ENCODE results near the gene HOXA13. TPM values are rescaled to one million over a fixed set of nuclear protein-coding genes. Genes with fewer than 3 reads are reported as not detected.
A peak's percentile ranks its signal among the peaks of the same experiment; 100 is the strongest.

Gene HOXA13
- total RNA-seq, 1 donor: not detected

DNA sequence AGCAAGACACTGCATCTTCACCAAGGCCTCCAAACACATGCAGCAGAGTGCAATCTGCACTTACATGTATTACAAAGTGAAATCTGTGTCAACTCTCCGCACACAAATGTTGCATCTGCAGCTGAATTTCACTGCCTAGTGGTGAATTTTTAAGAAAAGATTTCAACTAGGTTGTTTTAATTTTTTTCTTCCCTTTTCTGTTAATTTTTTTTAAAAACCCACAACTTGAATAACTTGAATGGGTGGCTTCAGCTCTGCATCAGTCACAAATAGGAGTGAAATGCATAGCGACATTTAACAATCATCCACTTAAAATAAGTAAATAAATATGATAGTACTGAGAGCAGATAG, 5.9 kb downstream of the HOXA13 start:
- peak in 2 of 3 donors; percentile 21 to 35 for DNase-seq (ENCODE audit: low read depth in 2 of 3, low spot score in 2 of 3)

GRCh38 chr7:27193335-27194001, 6.4 kb downstream of the HOXA13 start:
- peak in 2 of 3 donors; percentile 4 to 22 for DNase-seq (ENCODE audit: low read depth in 2 of 3, low spot score in 2 of 3)

- peak in 2 of 3 donors; percentile 73 to 81 for DNase-seq (ENCODE audit: low read depth in 2 of 3, low spot score in 2 of 3)
Measured at GRCh38 chr7:27192546-27193334, 7.2 kb downstream of the HOXA13 start.

DNA sequence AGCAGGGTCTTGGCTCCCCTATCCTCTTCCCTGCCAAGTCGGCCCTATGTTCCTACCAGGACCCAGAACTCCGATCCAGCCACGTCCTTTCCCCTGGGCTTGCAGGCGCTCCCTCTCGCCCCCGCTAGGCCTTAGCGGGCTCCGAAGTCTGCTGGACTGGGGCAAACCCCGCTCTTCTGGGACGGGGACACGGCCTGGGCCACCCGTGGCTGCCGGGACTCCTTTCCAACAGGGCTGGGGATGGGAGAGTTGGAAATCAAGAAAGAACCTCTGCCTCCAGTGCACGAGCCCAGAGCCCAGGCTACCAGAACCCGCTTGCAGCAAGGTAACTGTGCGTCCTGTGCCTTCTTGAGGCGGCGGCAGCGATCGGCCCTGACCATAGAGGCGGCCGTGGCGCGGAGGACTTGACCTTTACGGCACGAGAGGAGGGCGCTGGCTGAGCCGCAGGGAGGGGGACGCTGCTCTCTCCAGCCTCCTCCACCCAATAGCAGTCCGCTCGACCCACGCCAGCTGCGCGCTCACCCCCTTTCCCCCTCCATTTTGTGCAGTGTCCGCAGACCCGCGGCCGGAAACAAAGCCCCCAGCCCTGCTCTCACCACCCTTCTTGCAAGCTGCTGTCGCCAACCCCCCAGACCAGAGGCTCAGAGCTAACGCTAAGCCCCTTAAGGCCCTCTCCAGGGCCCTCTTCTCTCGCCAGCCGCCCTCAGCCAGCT, 7.9 kb downstream of the HOXA13 start:
- DNase-seq (ENCODE audit: low read depth in 2 of 3, low spot score in 2 of 3): no peak

- DNase-seq (ENCODE audit: low read depth in 2 of 3, low spot score in 2 of 3): no peak
Measured at GRCh38 chr7:27191161-27191731, 8.6 kb downstream of the HOXA13 start.

DNA sequence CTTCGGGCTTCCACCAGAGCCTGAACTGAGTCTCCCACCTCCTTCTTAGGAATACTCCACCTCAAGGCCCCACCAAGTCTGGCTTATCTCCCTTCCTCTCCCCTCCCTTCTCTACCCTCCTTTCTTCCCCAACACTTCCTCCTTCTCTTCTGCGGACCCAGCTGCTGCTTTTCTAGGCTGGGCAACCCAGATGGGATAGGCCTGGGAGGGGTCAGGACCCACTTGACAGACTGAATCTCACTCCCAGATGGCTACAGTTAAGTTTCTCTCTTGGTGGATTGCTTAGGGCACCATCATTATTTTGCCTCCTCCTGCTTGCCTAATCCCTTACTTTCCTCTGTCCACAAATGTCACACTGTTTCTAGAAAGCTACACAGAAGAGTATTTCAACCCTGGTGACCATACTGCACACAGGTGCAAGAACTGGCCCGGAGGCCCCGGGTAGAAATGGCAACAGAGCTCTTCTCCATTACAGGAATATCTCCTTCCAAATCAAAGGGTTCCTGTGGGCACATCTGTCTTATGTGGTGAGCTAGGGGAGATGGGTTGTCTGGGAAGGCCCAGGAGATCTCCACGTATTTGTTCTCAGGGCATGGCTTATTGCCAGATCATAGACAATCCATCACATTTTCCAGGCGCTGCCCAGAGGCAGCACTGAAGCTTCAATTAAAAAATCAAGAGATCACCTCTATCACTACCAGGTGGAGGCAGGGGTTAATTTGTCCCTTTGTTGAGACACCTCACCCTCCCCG, 9.7 kb downstream of the HOXA13 start:
- no peak for DNase-seq (ENCODE audit: low read depth in 2 of 3, low spot score in 2 of 3)

DNA sequence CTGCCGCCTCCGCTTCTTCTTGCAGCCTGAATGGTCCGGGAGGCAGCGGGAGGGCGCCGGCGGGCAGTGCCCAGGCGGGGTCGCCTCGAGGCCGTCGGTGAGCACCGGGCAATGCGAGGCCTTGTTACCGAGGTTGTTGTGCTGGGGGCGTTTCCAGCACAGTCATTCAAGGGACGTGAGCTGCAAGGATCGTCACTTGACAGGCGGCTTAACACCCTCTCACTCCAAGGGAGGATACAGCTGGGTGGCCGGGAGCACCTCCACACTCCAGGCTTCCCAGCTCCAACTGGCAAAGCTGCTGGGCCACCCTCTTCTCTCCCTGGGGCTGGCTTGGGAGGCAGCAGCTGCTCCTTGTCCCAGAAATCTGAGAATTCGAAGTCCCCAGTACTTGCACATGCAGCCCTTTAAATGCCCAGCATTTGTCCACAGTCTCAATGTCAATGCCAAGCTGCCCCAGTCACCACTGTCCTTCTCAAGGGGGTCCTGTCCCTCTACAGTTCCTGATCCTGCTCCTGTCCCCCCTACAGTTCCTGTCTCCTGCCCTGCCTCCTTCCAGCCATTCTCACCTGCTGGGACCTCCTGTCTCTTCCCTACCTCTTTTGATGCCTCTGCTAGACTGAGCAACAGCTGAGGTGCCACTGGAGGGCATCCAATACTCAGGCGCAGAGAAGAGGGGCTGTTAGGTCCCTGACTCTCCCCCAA, 10.4 kb downstream of the HOXA13 start:
- no peak for DNase-seq (ENCODE audit: low read depth in 2 of 3, low spot score in 2 of 3)

DNA sequence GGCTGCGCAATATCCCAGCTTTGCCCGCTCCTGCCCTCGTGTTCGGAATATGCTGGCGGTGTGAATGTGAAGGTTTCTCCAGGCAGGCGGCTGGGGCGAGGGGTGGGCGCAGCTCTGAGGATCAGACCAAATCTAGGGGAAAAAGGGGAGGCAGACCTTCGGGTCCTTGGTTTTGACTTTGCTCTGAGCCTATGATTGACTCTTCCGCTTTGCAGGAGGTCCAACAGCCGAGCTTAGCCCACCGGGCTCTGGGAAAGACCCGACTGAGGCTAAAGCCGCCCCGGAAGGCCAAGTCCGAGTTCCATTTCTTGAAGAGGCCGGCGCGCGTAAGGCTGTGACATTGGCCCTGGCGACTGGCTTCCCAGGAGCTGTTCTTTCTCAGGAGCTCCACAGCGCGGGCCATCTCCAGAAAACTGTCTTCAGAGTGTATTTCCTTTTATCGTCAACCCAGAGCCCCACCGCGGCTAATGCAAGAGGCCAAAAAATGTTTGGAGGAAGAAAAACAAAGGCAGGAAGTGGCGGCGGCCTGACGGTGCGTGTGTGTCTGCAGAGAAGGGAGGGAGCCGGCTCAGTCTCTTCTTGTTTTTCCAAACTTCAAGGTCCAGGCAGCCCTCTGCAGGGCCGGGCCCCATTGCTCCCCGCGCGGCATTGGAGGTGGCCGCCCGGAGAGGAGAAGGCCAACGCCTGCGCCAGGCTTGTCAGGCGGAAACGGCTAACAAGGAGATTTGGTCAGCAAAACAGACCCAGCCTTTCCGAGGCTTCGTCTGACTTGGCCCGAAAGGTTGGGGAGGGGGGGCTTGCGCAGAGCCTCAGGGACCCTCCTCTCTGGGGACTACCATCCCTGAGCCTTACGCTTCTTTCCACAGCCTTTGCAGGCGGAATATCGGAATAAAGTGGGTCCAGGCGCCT, 11.3 kb downstream of the HOXA13 start:
- peak in 1 of 3 donors; percentile 31 for DNase-seq (ENCODE audit: low read depth in 2 of 3, low spot score in 2 of 3)

- peak in 1 of 3 donors; percentile 24 for DNase-seq (ENCODE audit: low read depth in 2 of 3, low spot score in 2 of 3)
Measured at GRCh38 chr7:27187475-27188385, 12.2 kb downstream of the HOXA13 start.

- DNase-seq (ENCODE audit: low read depth in 2 of 3, low spot score in 2 of 3): no peak
Measured at GRCh38 chr7:27186668-27187474, 13.0 kb downstream of the HOXA13 start.

DNA sequence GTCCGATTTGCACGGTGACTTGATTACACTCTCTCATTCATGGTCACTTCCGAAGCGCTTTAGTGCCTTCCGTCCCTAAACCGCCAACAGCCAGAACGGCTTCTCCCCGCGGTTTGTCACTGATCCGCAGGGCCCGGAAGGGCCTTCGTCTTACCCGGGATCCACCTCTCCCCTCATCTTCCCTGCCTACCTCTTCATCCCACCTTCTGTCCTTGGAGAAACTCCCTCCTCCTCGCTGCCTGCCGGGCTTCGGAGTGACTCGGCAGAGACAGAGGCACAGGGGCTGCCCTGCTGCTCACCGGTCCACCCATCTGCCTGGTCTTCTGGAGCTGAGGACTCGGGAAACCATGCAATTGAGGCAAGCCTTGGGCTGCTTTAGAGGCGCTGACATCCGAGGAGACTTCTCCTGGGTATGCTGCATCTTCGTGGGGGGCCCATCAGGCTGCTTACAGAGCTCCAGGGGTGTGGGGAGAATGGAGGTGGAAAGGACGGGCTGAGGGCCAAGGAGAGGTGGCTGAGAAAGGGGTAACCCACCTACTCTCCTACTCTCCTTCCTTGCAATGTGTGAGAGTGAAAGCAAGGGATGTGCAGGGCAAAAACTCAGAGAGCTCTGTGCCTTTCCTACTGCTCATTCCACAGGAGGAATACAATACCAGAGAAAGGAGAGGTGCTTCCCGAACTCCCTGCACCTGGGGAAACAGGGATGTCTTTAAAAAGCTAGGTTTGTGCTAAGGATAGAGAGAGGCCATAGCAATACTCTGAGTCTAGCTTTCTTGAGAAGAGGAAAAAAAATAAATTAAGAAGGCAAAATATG, 13.8 kb downstream of the HOXA13 start:
- DNase-seq (ENCODE audit: low read depth in 2 of 3, low spot score in 2 of 3): peak in 1 of 3 donors; percentile 22

- DNase-seq (ENCODE audit: low read depth in 2 of 3, low spot score in 2 of 3): peak in 1 of 3 donors; percentile 38
Measured at GRCh38 chr7:27185013-27185853, 14.7 kb downstream of the HOXA13 start, which contains the start of gene HOXA11. Gene HOXA11 (minus strand): TSS chr7:27185232. CDS start chr7:27185144, 88 bp downstream.

- DNase-seq (ENCODE audit: low read depth in 2 of 3, low spot score in 2 of 3): peak in 1 of 3 donors; percentile 52
Measured at GRCh38 chr7:27184337-27185012, 15.4 kb downstream of the HOXA13 start.

DNA sequence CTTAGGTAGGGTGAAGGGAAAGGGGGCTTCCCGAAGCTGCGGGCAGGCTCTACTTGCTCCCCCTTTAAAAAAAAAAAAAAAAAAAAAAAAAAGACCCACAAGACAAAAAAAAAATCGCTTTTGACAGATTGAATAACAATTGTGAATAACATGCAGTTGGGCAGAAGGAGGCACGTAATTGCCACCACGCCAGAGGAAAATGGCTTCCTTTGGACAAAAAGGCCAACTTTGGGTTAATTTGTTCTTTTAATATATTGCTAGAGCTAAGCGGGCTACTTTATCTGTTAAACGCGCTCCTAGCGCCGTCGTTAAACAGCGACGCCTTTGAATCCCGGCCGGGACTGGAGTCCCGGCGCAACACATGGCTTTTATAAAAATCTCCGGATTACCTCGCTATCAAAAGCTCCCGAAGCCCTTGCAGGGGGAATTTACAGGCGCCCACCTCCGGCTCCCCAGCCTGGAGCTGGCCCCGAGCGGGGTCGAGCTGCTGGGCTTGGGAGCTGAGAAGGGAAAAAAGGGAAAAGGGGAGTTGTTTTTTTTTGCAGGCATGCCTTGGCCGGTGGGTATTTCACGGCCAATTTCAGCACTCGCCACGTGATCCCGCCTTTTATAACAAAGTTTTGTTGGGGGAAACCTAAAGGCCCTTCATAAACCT, 16.1 kb downstream of the HOXA13 start:
- DNase-seq (ENCODE audit: low read depth in 2 of 3, low spot score in 2 of 3): peak in 1 of 3 donors; percentile 37

All from hematopoietic multipotent progenitor cell (in vitro differentiated cells).